NCI-H2227 treated with DMSO at 0.1 percent for 48 hours (cell line): ENCODE measurements around the gene FBXO24.
"Not testable (repeated sequence)": the region's sequence is repeated elsewhere in the genome, so short reads cannot be mapped to it uniquely, and the experiment has no call there.

Source experiments
- DNase-seq: peaks from one replicate; lab custom pipeline; 2025; lab: John Stamatoyannopoulos, UW

Gene FBXO24

GRCh38 chr7:100586266-100587025 lies at the start of gene FBXO24:
TSS of gene FBXO24 (plus strand) at chr7:100586328. CDS start at chr7:100586626, 298 bp downstream.
- DNase-seq: peak; percentile 99

- DNase-seq: not testable (repeated sequence)
Observed at GRCh38 chr7:100536695-100537094, 49.4 kb upstream of the FBXO24 start.

GRCh38 chr7:100538348-100538653 lies 47.8 kb upstream of the FBXO24 start:
- no peak for DNase-seq

GRCh38 chr7:100538654-100539435 lies 47.3 kb upstream of the FBXO24 start, which contains the start of gene AGFG2:
TSS of gene AGFG2 (plus strand) at chr7:100539203. CDS start at chr7:100539347, 144 bp downstream.
- peak; percentile 99 for DNase-seq

- DNase-seq: no peak
Observed at GRCh38 chr7:100539436-100540006, 46.6 kb upstream of the FBXO24 start.

- no peak for DNase-seq
Observed at GRCh38 chr7:100540073-100540723, 45.9 kb upstream of the FBXO24 start.

GRCh38 chr7:100541309-100541708 lies 44.8 kb upstream of the FBXO24 start:
- not testable (repeated sequence) for DNase-seq

- DNase-seq: no peak
Observed at GRCh38 chr7:100543586-100543985, 42.5 kb upstream of the FBXO24 start.

GRCh38 chr7:100544386-100544785 lies 41.7 kb upstream of the FBXO24 start:
- no peak for DNase-seq

- no peak for DNase-seq
Observed at GRCh38 chr7:100544967-100545359, 41.2 kb upstream of the FBXO24 start.

GRCh38 chr7:100545360-100546128 lies 40.6 kb upstream of the FBXO24 start:
- no peak for DNase-seq

- peak; percentile 48 for DNase-seq
Observed at GRCh38 chr7:100546129-100546925, 39.8 kb upstream of the FBXO24 start.

GRCh38 chr7:100546926-100547800 lies 39.0 kb upstream of the FBXO24 start:
- DNase-seq: peak; percentile 92

- peak; percentile 37 for DNase-seq
Observed at GRCh38 chr7:100547872-100548271, 38.3 kb upstream of the FBXO24 start.

GRCh38 chr7:100548446-100548845 lies 37.7 kb upstream of the FBXO24 start:
- DNase-seq: not testable (repeated sequence)

GRCh38 chr7:100552532-100552931 lies 33.6 kb upstream of the FBXO24 start:
- no peak for DNase-seq

GRCh38 chr7:100553032-100553431 lies 33.1 kb upstream of the FBXO24 start:
- DNase-seq: no peak

GRCh38 chr7:100555701-100556100 lies 30.4 kb upstream of the FBXO24 start:
- no peak for DNase-seq

- no peak for DNase-seq
Observed at GRCh38 chr7:100556541-100556940, 29.6 kb upstream of the FBXO24 start.

GRCh38 chr7:100559127-100559526 lies 27.0 kb upstream of the FBXO24 start:
- no peak for DNase-seq
